ENCODE measurements around the gene PCNX2.
A peak's percentile ranks its signal among the peaks of the same experiment; 100 is the strongest.

The PCNX2 gene

DNA sequence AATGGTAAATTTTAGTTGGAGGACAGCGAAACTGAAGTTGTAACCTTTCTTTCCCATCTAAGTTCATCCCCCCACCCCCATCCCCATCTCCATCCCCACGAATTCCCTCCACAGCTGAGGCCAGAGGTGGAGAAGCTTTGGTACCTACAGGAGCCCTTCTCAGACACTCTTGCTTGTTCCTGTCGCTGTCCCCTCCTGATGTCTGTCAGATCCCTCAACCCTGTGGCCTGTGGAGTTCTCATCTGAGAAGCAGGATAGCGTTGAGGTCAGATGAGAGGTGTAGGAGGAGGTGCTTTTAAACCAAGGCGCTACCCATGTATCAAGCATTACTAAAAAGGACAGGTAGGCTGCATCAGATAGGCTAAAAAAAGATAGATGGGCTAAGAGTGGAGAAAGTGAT, 344.3 kb downstream of the PCNX2 start:
- DNase-seq = no peak

DNA sequence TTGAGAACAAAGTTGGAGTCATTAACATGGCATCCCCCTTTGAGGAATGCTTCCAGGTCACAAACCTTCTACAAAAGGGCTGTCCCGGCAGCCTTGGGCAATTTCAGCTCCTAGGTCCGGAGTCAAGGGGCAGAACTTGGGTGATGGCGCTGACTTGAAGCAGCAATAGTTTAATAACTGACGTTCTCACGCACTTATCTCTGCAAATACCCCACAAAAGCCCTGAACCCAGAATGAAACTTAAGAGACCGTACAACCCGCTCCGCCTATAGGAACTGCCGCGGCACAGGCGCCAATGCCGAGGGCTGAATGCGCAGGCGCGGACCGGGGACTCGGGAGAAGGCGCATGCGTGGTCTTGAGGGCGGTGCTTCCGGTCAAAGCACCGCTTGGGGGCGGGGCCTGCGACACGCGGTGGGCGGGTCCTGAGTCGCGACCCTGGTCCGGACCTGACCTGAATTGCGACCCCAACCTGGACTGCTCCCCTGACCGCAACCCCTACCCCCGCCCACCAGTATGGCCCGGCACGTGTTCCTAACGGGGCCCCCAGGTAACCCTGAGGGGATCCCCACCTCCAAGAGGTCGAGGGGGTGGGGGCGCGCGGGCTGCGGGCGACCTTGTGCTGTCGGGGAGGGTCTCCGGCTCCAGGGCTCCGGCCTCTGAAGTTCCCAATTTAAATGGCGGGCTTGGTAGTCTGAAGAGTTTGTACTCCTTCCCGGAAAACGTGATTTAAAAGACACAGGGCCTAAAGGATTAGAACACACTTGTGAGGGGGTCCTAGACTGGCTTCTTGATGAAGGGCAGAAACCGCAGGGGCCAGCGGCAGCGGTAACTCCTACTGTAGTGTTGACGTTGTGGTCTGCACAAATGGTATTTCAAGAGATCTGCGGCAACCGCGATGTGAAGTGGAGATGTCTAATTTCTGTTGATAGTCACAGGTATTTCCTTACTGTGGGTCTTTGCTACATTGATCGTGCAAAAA, 345.0 kb downstream of the PCNX2 start, which contains the start of gene NTPCR:
Gene NTPCR (plus strand): TSS at position 415 of the 980 bp plus-strand sequence. CDS start 100 bp downstream, at position 515.
- peak; percentile 84 for DNase-seq

DNA sequence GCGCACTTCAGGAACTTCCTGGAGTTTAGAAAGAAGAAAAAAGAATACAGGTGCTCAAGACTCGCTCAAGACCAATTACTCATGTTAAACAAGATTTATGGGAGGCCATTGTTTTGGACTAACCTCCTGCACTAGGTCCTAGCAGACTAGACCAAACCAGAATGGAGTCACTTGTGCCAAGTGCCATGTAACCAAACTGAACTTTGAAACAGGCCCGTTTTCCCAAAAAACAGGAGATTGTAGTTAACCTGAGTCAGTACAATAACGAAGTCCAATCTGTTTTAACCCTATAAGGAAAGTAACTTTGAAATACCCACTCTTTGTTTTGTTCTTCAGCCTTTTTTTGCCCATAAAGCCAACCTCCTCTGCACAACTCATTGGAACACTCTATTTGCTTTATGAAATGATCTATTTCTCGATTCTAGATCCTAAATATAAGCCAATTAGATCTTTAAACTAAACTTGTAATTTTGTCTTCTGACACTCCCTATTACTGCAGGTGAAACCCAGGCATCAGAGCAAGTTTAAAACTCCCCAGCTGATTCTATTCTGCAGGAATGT, 345.8 kb downstream of the PCNX2 start:
- DNase-seq = no peak

DNA sequence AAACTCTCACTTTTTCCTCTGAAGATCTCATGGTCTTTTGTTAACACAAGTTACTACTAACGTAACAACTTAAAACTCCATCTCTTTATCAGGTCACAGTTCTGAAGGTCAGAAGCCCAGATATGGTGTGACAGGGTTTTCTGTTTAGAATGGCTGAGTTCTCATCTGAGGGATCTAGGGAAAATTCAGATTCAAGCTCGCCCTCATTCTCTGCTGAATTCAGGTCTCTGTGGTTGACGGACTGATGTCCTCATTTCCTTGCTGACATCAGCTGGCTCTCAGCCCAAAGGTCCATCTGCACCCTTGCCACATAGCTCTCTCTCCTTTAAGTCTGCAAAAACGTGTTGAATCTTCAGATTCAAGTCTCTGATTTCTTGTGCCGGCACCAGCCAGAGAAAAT, 351.2 kb downstream of the PCNX2 start:
- no peak for DNase-seq

DNA sequence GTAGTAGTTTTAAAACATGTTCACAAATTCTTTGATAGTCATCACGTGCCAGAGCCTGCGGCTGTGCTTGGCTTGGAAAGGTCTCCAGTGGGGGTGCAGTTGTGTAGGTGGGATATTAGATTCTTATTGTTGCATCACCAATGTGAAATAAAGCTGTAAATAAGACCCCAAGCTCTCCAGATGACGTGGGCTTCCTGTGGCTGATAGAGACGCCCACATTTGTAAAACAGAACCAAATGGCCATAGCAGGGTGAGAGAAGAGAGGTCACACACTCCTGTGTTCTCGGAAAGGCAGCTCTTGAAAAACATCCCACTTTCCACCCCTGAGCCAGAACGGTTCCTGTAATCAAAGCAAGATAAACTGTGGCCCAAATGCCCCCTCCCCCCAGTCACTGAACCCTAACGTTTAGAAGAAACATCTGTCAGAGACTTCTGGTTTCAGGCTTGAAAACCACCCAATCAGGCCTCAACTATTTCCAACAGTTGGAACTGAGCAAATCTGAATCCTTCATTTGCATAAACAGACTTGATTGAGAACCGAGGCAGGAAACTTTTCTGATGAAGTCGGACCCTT, 351.8 kb downstream of the PCNX2 start:
- no peak for DNase-seq

DNA sequence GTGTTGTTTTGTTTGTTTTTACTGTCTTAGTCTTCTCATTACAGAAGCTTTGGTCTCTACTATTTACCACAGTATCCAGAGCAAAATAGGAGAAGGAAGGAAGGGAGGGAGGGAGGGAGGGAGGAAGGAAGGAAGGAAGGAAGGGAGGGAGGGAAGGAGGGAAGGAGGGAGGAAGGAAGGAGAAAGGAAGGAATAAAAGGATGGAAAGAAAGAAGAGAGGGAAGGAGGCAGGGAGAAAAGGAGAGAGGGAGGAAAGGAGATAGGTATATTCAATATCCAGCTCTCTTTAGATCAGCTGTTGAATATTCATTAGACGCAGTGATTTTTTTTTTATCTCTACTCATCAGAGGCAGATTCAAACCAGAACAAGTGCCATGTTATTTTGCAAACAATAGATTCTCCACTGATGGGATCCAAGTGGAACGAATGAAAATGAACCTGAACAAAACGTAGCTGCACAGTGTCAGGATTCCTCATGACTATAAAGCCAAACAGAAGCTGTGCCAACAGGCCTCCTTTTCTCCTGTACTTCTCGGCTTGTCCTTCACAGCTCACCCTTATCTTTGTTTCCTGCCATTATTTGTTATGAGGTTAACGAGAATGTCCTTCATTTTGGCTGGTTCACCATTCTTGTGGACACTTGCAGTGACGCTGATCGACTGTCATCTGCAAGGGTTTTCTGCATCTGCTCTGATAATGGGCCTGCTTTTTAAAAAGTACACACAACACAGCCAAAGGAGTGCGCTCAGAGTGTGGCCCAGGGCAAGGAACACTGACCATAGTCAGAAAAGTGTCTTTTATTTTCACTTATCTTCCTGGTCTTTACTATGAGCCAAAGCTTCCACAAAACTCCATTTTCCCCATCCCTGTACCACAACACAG, 352.9 kb downstream of the PCNX2 start:
- no peak for DNase-seq

DNA sequence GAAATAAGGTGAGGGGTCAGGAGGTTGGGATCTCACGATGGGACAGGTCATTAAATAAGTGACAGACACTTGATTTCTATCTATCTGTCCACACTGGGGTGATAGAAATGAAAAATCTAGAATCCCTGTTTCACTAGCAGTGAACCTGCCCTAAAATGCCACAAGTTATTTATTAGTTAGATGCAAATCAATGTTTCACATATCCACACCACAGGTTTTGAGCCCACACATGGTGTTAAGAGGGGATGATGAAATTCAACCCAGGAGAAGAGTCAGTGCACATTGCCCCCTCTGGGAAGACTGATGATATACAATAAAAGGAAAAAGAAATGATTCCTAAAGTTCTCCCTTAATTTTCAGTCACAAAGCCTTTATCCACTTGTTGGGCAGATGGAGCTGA, 355.3 kb downstream of the PCNX2 start:
- no peak for DNase-seq

DNA sequence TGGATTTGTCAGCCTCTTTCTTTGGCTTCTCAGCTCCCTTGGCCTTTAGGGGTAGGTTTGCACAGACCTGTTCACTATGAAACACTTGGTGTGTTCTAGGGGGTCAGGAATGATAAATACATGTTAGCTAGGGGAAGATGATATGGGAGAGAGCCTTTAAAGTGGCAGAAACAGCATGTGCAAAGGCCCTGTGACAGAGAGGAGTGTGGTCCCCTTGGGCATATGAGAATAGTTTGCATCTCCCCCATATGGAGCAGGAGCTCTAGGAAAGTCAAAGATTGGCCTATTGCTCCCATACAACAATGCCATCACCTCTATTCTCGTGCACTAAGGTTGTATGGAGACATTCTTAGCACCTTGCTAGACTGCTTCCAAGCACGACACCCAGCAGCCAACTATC, 355.8 kb downstream of the PCNX2 start:
- no peak for DNase-seq

DNA sequence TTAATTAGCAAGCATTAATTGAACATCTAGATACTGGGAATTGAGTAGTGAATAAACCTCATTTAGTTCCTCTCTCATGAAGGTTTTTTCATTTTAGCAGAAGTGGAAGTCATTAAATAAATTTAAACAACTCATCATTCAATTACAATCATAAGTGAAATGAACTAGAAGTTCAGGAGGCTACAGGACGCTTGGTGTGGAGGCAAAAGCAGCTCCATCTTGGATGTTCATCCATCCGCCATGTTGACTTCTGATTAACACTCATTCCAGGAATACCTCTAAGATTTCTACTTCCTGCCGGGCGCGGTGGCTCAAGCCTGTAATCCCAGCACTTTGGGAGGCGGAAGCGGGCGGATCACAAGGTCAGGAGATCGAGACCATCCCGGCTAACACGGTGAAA, 356.6 kb downstream of the PCNX2 start:
- DNase-seq = no peak

DNA sequence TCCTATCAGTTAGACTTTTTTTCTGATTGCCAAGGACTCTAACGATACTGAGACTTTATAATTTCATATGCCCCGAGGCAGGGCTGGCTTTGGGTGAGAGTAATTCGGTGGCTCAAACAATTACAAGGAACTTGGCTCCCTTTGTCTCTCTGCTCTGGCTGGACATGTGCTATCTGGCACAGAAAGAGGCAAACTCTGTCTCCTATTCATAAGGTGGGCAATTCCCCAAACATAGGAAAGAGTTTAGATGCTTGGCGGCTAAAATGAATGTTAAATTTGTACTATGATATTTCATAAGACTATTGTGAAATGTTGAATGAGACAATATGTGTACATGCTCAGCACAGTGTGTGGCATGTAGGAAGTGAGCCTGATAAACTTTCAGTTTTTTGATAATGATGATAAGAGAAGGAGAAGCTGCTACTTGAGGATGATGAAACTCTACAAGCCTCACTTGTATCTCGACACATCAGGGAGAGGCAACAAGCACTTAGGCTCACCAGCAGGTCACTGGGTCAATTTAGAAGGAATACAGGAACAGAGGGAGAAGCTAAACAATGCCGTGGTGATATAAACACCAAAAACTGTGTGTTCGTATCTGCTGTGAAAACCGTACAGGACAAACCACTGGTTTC, 357.7 kb downstream of the PCNX2 start:
- DNase-seq = no peak

DNA sequence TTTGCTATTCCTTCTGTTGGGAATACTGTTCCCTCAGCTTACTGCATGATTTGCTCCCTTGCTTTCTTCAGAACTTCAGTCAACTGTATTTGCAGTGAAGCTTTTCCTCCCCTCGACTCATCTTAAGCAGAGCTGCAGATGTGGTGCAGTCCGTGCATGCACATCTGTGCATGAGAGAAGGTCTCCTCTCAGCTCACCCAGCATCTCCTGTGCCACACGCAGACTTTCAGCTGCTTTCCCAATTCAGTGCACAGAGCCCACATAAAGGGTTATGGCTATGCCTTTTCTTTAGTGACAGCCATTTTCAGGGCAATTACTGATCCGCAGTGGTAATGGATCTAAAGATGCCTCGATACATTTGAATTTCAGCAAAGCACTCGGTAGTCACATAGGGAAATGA, 358.6 kb downstream of the PCNX2 start:
- DNase-seq = no peak
